NCI-H146 (cell line): ENCODE results near the gene ZNF683.

ENCODE experiments used
- DNase-seq: peaks from one replicate; lab custom pipeline; 2025; lab: John Stamatoyannopoulos, UW

The ZNF683 gene

GRCh38 chr1:26358411-26359384, 13.9 kb downstream of the ZNF683 start:
- DNase-seq: no peak

- DNase-seq: no peak
Observed at GRCh38 chr1:26357121-26357602, 15.4 kb downstream of the ZNF683 start.

DNA sequence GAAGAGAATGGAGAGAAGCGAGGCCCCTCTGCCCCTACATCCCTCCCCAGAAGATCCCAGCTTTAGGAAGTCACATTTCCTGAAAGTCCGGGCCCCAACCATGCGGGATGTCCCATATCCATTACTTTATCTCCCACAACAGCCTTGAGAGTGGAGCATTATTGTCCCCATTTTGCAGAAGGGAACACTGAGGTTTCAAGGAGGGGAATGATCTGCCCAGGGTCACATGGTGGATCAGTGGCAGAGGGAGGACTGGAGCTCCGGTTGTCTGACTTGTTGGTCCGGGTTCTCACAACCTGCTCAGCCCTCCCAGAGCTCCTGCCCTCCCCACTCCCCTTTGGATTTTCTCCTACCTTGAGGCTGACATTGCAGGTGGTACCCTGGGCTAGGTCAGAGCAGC, 16.4 kb downstream of the ZNF683 start:
- DNase-seq: no peak

- no peak for DNase-seq
Observed at GRCh38 chr1:26354972-26355371, 17.6 kb downstream of the ZNF683 start.

DNA sequence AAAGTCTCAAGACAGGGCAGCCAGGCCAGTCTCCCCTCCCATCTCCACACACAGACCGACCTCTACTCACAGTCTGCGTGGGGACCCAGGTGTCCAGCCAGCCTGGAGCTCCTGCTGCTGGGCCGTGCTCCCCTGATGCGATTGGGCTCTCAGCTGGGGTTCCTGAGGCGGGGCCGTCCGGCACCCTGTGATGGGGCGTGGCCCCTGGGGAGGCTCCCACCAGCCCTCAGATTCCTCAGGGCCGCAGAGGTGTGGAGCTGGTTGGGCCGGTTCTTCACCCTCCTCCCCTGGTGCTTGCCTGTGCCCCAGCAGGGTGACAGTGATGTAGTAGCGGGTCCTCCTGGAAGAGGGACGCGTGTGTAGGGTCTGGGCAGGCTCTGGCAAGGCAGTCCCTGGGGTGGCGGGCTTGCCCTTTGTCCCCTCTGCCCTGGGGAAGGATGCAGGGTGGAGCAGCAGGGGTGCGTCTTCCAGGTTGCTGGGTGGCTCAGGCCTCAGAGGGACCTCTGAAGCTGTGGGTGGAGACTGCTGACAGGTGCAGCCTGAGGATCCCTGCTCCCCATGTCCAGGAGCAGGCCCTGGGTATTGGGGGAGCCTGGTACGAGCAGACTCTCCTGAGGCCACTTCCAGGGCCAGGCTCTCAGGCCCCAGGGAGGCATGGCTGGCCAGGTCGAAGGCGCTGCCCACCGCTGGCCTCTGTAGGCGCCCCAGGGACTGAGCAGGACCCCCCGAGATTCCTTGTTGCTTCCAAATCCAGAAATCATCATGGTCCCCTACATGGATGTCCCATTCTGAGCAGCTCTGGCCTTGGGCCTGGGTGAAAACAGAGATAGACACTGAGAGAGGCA, 18.4 kb downstream of the ZNF683 start, which contains the start of gene CRYBG2:
TSS of gene CRYBG2 (minus strand) at position 155 of the 845 bp plus-strand sequence. CDS start 7,473 bp downstream, outside the sequence.
- no peak for DNase-seq

DNA sequence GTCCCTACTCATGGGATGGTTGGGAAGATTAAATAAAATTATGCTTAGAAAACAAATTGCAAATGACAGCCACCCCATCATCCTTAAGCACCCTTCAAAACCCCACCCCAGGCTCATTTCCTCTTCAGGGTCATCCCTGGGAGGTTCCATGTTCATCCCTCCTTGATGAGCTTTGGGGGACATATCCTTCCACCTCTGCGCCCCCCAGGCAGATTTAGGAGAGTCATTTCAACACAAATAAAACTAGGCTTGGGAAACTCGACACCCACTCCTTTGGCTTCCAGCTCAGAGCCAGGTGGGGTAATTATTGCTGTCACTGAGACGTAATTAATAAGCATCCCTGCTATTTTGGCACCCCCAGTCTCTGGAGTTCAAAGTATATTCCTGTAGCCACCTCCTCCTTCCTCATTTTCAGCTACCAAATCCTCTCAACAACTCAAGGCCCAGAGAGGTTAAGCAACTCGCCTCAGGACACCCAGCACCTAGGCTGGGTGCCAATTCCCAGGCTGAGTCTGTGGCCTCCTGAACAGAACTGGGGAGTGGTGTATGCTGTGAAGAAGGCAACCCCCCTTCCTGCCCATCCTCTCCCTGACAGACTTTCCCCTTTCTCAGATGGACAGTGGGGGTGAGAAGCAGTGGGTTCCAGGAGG, 19.2 kb downstream of the ZNF683 start:
- DNase-seq: no peak

- no peak for DNase-seq
Observed at GRCh38 chr1:26352338-26352679, 20.2 kb downstream of the ZNF683 start.

DNA sequence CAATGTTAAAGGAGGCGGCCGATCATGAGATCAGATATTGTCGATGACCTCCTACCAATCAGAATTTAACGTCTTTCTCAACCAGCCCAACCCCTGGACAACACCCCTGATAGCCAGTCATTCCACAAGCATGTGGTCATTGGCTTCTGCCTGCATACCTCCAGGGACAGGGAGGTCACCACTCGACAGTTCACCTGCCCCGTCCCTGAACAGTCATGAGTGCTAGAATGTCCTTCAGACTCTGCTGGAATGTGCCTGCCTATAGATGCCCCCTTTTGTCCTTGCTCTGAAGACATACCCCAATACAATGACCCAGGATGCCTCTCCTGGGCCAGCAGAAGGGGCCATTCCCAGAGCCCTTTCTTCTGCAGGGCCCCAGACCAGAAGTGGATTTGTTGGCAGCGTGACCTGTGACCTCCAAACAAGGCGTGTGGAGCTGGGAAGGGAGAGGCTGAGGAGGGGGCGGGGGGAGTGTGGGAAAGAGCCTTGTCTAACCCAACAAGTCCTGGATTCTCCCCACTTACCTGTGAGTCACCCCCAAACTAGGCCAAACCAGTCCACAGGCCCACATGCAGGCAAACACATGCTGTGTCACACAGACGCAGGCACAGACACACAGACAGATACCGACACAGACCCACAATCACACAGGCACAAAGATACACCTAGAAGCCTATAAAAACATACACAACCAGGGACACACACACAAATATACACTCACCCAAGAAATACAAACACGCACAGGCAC, 20.8 kb downstream of the ZNF683 start:
- DNase-seq: no peak

DNA sequence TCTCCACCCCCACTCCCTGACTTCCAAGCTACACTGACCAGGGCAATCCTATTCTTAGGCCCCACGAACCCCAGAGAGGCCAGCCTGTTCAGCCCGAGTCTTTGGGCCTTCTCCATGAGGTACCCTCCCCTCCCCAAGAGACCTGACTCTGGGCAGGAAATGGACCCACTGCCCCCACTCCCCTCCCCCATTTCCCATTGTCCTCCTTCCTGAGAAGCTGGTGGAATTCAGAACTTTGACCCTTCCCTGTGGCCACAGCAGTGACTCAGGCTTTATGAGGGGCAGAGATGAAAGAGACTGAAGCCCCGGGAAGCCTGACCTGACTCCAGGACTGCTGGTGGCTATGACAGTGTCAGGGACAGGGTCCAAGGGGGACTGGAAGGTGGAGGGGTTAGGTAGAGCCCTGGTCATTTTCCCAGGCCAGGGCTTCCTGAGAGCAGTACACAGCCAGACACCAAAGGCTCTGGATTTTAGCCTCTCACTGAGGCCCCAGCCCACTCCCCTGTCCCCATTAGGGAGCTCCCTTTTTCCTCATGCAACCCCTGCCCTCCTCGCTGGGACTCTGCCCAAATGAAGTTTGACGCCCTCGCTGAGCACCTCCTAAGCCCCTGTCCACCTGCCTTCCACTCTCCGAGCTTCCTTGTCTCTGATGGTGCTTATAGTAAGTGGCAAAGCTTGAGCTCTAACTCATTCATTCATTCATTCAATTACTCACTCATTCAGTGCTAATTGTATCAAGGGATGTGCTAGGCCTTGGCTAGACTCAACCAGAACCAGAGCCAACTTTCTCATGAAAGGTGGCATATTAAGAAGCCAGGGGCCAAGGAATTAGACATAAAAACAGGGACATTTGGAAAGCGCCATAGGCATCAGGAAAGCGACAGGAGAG, 21.6 kb downstream of the ZNF683 start:
- no peak for DNase-seq

DNA sequence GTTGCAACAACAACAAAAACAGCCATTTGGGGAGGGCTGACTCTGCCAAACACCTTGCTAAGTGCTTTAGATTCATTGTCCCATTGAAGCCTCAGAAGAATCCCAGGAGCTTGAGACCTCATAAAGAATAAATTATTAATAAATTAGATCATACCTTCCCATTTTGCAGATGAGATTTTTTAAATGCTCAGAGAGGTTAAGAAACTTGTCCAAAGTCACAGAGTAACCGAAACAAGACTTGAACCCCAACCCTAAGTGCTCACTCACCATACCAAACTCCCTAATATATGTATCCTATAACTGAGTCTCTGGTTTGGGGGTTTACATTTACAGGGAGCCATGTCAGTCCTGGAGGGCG, 22.2 kb downstream of the ZNF683 start:
- no peak for DNase-seq

DNA sequence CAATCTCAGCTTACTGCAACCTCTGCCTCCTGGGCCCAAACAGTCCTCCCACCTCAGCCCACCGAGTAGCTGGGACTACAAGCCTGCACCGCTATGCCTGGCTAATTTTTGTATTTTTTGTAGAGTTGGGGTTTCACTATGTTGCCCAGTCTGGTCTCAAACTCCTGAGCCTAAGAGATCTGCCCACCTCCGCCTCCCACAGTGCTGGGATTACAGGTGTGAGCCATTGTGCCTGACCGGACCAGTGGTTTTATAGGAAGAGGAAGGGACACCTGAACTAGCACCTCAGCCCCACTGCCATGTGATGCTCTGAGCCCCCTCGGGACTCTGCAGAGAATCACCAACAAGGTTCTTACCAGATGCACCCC, 22.7 kb downstream of the ZNF683 start:
- DNase-seq: no peak

DNA sequence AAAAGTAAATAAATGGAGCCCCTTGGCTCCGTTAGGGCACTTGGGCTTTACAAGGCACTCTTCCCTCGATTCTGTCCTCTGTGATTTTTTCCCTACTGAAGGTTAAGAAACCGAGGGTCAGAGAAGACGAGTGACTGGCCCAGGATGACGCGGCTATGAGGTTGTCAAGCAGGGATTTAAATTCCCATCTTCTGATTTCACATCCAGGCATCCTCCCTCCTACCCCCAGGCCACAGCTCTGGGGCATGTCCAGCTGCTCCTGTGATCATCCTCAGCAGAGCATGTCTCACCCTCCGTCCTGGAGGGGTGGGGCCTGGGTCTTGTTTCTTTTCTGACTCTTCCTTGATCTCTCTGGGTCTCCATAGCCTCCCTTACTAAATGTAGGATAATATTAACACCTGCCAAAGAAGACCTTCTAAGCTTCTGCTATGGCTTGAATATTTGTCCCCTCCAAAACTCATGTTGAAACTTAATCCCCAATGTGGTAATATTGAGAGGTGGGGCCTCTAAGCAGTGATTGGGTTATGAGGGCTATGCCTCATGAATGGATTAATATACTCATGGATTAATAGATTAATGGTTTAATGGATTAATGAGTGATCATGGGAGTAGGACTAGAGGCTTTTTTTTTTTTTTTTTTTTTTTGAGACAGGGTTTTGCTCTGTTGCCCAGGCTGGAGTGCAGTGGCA, 23.2 kb downstream of the ZNF683 start:
- DNase-seq: no peak

DNA sequence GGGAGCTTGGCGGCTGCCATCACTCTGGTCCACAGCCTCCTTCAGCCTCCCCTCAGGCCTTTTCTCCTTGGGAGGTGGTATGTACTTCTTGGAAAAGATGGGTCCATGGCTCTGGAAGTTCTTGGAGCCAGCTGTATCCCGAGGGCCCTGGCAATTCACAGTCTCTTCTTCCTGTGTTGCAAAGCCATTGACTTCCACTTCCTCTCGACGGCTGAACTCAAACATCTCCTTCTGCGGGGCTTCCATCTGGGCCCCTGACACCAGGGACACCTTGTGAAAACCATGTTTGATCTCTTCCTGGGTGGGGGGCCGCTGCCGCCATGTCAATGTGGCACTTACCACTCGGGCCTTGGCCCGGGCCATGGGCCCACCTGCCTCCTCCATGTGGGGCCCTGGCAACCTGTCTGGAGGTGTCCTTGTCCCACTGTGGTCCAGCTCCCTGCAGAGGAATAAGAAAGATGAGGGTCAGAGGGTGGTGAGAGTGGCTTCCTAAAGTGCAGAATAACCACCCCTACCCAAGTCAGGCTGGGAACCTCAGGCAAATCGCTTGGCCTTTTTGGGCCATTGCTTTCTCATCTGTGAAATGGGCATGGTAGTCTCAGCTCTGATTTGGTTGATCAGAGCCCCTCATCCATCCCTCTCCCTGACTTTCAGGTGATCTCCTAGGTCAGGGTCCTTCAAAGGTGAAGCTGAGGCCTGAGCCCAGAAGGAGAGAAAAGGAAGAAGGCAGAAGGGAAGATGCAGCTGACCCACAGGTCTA, 26.1 kb downstream of the ZNF683 start:
- DNase-seq: no peak

DNA sequence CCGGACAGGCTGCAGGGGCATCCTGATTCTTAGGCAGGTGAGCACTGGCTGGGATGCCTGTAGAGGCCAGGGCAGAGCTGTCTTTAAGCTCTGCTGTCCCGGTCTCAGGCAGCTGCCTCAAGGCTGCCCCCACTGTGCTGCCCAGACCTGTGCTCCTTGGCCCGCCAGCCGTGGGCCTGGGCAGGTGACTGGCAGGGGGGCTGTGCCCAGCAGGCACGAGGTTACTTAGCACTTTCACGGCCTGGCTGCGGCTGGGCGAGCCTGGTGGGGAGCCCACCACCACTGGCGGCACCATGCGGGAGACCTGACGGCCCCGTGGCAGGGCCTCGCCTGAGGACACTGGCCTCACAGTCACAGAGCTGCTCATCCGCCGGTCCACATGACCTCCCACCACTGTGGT, 26.8 kb downstream of the ZNF683 start:
- DNase-seq: no peak

DNA sequence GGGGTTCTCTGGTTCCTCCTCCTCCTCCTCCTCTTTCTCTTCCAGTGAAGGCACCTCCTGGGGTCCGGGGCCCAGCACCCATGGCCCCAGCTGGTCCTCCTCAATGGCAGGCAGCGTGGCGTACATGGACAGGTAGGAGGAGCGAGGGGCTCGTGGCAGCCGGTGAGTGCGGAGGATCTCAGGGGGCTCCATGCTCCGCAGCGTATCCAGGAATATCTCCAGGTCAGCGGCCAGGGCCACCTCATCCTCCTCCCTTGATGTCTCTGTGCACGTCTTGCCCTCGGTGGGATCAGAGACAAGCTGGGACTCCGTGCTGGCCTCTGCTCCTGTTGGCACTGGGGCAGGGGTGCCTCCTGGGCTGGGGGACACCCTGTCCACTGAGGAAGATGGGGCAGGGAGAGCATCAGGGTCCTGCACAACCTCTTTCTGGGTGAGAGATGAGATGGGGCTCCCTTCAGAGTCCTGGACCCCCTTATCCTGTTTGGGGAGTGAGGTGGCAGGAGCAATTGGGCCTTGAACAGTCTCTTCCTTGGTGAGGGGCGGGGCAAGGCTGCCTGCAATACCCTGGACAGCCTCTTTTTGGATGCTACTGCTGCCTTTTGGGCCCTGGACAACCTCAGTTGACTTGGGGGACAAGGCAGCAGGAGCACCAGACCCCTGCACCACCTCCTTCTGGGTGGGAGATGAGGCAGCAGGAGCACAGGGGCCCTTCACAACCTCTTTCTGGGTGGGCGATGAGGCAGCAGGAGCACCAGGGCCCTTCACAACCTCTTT, 28.2 kb downstream of the ZNF683 start:
- no peak for DNase-seq

GRCh38 chr1:26340047-26340481, 32.5 kb downstream of the ZNF683 start:
- no peak for DNase-seq

- no peak for DNase-seq
Observed at GRCh38 chr1:26338670-26339069, 33.9 kb downstream of the ZNF683 start.

DNA sequence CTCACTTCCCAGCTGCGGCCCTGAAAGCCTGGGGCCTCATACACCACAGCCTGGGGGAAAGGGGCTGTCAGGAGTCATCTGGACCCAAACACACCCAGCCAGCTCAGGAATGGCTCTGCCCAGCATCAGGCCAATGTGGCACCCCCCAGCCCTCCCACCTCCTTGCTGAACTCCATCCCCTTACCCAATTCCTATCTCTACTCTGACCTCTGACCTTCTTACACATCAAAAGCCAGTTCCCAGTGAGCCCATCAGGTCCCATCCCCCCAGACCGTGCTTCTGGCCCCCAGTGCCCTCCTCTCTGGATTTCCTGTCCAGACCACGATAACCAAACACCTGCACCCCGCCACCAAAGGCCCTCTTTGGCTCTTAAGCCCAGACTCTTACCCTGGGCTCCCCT, 34.9 kb downstream of the ZNF683 start:
- no peak for DNase-seq

DNA sequence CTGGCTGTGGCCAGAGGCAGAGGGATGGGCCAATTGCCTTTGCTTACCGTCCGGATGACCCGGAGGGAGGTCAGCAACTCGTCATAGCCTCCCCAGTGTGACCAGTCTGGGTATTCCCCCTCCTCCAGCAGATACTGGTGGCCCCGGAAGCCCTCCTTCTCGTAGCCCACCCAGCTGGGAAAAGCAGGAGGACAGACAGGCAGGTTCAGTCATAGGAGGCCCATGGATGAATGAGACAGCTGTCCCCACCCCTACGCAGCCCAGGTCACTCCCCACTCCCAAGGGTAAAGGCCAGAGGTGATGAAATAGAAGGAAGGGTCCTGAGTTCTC, 35.4 kb downstream of the ZNF683 start:
- no peak for DNase-seq
